Measurements from ENCODE around the gene TMEM135.

GRCh38 chr11:87366763-87367405, 329.1 kb downstream of the TMEM135 start:
- TF ChIP-seq CTCF (IDR thresholded peaks at IDR 0.05) (no peak), POLR2AphosphoS5 (IDR thresholded peaks at IDR 0.05) (no peak), EP300 (IDR thresholded peaks at IDR 0.05; ENCODE audit: low read depth) (no peak), POLR2A (IDR thresholded peaks at IDR 0.05) (no peak)

Measured in transverse colon (tissue), 4 donors.